GM12878 (cell line): ENCODE data around the gene GLT6D1. TPM values are rescaled to one million over a fixed set of nuclear protein-coding genes. Genes with fewer than 3 reads are reported as not detected.

ENCODE experiments used
- ATAC-seq: fragments of 200-7000 bp; cut with Tn5 transposase; 3 replicates; pipeline ENCODE4 v1.9.1; 2020; ENCODE audit warnings: mild to moderate bottlenecking, moderate library complexity
- BruUV-seq: library from RNA; stranded (reverse); fragments of 400-500 nt; replicated peaks from 2 replicates; lab custom pipeline; 2021; lab: Mats Ljungman, UMichigan
- CTCF ChIA-PET: fragments of 300-600 bp; sonication (Branson Sonifier 250); formaldehyde crosslinking; extraction: SDS; loops from one replicate; lab custom pipeline; 2021; ENCODE audit warnings: inconsistent platforms; lab: Yijun Ruan, JAX
- POLR2A ChIA-PET: fragments of 350-600 bp; formaldehyde crosslinking; extraction: SDS; loops from one replicate; lab custom pipeline; 2021; ENCODE audit warnings: inconsistent platforms; lab: Charles Lee
- RAD21 ChIA-PET: fragments of 300-600 bp; sonication (Branson Sonifier 250); formaldehyde crosslinking; loops from one replicate; lab custom pipeline; 2023; ENCODE audit warnings: antibody characterized with exemption; ENCODE audit not compliant: unreplicated experiment; lab: Charles Lee
- SMC1A ChIA-PET: fragments of 300-600 bp; sonication (Branson Sonifier 250); formaldehyde crosslinking; loops from one replicate; lab custom pipeline; 2023; ENCODE audit not compliant: unreplicated experiment, uncharacterized antibody; lab: Charles Lee
- DNase-seq: peaks from one replicate; pipeline ENCODE4 v3.0.0-alpha.2; 2011; ENCODE audit warnings: low read depth, low spot score
- FAIRE-seq: peaks from 3 replicates; lab custom pipeline; 2011; peaks lifted over from hg19 to GRCh38; lab: Jason Lieb, UNC
- H2AFZ ChIP-seq: 2 replicates; pipeline ENCODE4 v1.6.0; 2011; ENCODE audit warnings: low read depth, low read length, control low read depth; ENCODE audit not compliant: control insufficient read depth
- H3K27ac ChIP-seq: 2 replicates; pipeline ENCODE4 v1.5.1; 2011; ENCODE audit warnings: control low read depth; ENCODE audit not compliant: control insufficient read depth, insufficient read depth
- H3K27me3 ChIP-seq, 2 experiments: replicated peaks in 1 of 2; 2 replicates each; pipeline versions ENCODE4 v1.6.0 to v1.6.1; 2011; ENCODE audit warnings: low read length in 1 of 2; ENCODE audit not compliant: control insufficient read depth in 2 of 2, insufficient read depth in 2 of 2
- H3K36me3 ChIP-seq, 2 experiments: 2 replicates each; pipeline ENCODE4 v1.5.1; 2011; ENCODE audit warnings: low read length in 1 of 2; ENCODE audit not compliant: control insufficient read depth in 2 of 2, insufficient read depth in 2 of 2
- H3K4me1 ChIP-seq: 2 replicates; pipeline ENCODE4 v1.6.1; 2011; ENCODE audit warnings: mild to moderate bottlenecking, low read length, moderate library complexity, mixed read lengths; ENCODE audit not compliant: control insufficient read depth, insufficient read depth
- H3K4me2 ChIP-seq: 2 replicates; pipeline ENCODE4 v1.6.0; 2011; ENCODE audit warnings: control low read depth; ENCODE audit not compliant: control insufficient read depth, insufficient read depth
- H3K4me3 ChIP-seq: fragments of 200-600 bp; sonication (generic); 2 replicates; pipeline ENCODE4 v1.5.1; 2016
- H3K79me2 ChIP-seq: 2 replicates; pipeline ENCODE4 v1.6.0; 2011; ENCODE audit warnings: low read length; ENCODE audit not compliant: control insufficient read depth, insufficient read depth
- H3K9ac ChIP-seq: 2 replicates; pipeline ENCODE4 v1.8.0; 2011; ENCODE audit warnings: low read length, control low read depth, mixed read lengths; ENCODE audit not compliant: control insufficient read depth, insufficient read depth
- H3K9me3 ChIP-seq: replicated peaks from 3 replicates; pipeline ENCODE4 v1.5.1; 2011; ENCODE audit warnings: mild to moderate bottlenecking, low read length; ENCODE audit not compliant: control insufficient read depth, insufficient read depth
- H4K20me1 ChIP-seq: 2 replicates; pipeline ENCODE4 v1.6.0; 2011; ENCODE audit not compliant: control insufficient read depth, insufficient read depth
- ELK1 ChIP-seq: IDR thresholded peaks from 2 replicates; pipeline ENCODE4 v1.6.1; 2012; ENCODE audit warnings: low read depth, low read length, improper control_type of control experiment
- ETV6 ChIP-seq, 2 experiments: fragments of 450-650 bp in 1 of 2; IDR thresholded peaks in 1 of 2; conservative IDR thresholded peaks in 1 of 2; 2 replicates each; pipeline ENCODE4 v1.6.1; 2014; ENCODE audit warnings: antibody characterized with exemption in 1 of 2, borderline replicate concordance in 1 of 2, low read depth in 1 of 2, mild to moderate bottlenecking in 1 of 2, moderate library complexity in 1 of 2
- HDGF ChIP-seq: fragments of 450-650 bp; IDR thresholded peaks from 2 replicates; pipeline ENCODE4 v1.6.1; 2016; ENCODE audit warnings: antibody characterized with exemption
- SIN3A ChIP-seq: IDR thresholded peaks from 2 replicates; pipeline ENCODE4 v1.6.1; 2012; ENCODE audit warnings: low read depth, low read length, improper control_type of control experiment
- USF1 ChIP-seq: IDR thresholded peaks from 2 replicates; pipeline ENCODE4 v1.6.1; 2011; ENCODE audit warnings: borderline replicate concordance, low read depth, mild to moderate bottlenecking, moderate library complexity, mixed read lengths, low read length; ENCODE audit not compliant: insufficient read depth; ENCODE audit errors: extremely low read length
- WGBS: methylation state at CpG from one replicate; pipeline ENCODE4 v1.1.6; 2016; ENCODE audit warnings: low lambda C conversion rate; ENCODE audit not compliant: insufficient replicate concordance, insufficient coverage; ENCODE audit errors: missing lambda C conversion rate; 5-methylcytosine and 5-hydroxymethylcytosine counted together
- in situ Hi-C: fragments of 300-500 bp; cut with MboI; formaldehyde crosslinking; loops from 9 replicates; pipeline ENCODE4 v1.14.3; 2018; ENCODE audit warnings: mixed read lengths
- intact Hi-C: fragments of 100-400 bp; cut with micrococcal nuclease; formaldehyde crosslinking; loops from one replicate; pipeline ENCODE4 v1.14.2; 2022; ENCODE audit not compliant: unreplicated experiment
- polyA plus RNA-seq, 11 experiments: library from polyadenylated mRNA; depleted of rRNA in 4 of 11; unstranded in 6 of 11; stranded (reverse) in 5 of 11; fragments of >200 nt; fragmentation: Nextera tagmentation in 4 of 11; fragmentation: Illumina TruSeq in 1 of 11; extraction: Ambion mirVana in 4 of 11; extraction: Trizol in 1 of 11; gene quantifications; 1 replicate in 1 of 11; 2 replicates in 10 of 11; pipeline versions ENCODE4 v1.2.1 to v1.2.3, GENCODE V29; 2011 to 2016; ENCODE audit warnings: inconsistent platforms in 2 of 11, missing spikeins in 2 of 11, low read depth in 1 of 11
- total RNA-seq, 4 experiments: library from RNA; depleted of rRNA in 3 of 4; stranded (reverse); fragments of >200 nt in 3 of 4; fragmentation: Illumina TruSeq in 1 of 4; extraction: Trizol in 1 of 4; gene quantifications; 2 replicates each; pipeline versions ENCODE4 v1.2.1 to v1.2.3, GENCODE V29; 2013 to 2021

Gene GLT6D1
- total and polyA plus RNA-seq, 10 of the 15 experiments (the other 5 are each of a cell fraction or from before 2014, with no cell fraction given): not detected

- Histone ChIP-seq H2AFZ (no peak overlapping the region), H3K27me3 (peaks cover 0 to 1% of the 10 kb centered on the region in 2 experiments; a peak in 1 of 4 replicates), H3K9ac (no peak overlapping the region), H3K79me2 (no peaks in the 10 kb centered on the region), H3K4me2 (no peak overlapping the region), H4K20me1 (no peaks in the 10 kb centered on the region), H3K4me1 (no peaks in the 10 kb centered on the region), H3K4me3 (no peak overlapping the region), H3K36me3 (no peaks in the 10 kb centered on the region), H3K9me3 (no peaks in the 10 kb centered on the region), H3K27ac (no peak overlapping the region)
- in situ Hi-C loops: no loop called here
- ChIA-PET RAD21 (no interaction called here), POLR2A (no interaction called here), CTCF (no interaction called here), SMC1A (no interaction called here)
- intact Hi-C loops: no loop called here
- ATAC-seq (no peak), DNase-seq (no peak), FAIRE-seq (no peak)
- 27% methylated on average over 13 of the region's 13 CpGs for WGBS
- TF ChIP-seq USF1 (no peak), SIN3A (no peak), HDGF (no peak), ETV6 (conservative IDR thresholded peaks at IDR 0.05 in 1 of 2, IDR thresholded peaks at IDR 0.05 in 1 of 2; ENCODE audit: borderline replicate concordance in 1 of 2, low read depth in 1 of 2) (no peak), ELK1 (no peak)
- no TSS peak for BruUV-seq
Measured at GRCh38 chr9:135617538-135617900, 21.8 kb downstream of the GLT6D1 start.
